ENCODE measurements around the gene PPEF1.

DNA sequence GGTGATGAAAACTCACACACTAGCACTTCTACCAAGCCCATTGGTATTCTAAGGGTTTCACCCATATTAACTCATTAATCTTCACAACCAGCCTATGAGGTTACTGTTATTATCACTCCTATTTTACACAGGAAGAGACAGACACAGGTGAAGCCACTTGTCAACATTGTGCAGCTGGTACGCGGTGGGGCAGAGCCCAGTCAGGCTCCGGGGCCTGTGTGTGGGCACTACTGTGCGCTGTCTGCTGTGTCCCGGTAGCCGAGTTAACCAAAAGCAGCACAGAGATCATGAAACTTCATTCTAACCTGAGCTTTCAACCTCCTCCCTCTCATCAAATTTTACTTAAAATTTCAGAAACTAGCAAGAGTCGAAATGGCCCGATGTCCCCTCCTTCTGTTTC is 165.2 kb downstream of the PPEF1 start:
- TF ChIP-seq POLR2A (IDR thresholded peaks at IDR 0.05): no peak
- no peak for TF ChIP-seq CTCF (IDR thresholded peaks at IDR 0.05)

All from lower leg skin (tissue), 3 donors.